GM19397 (cell line): ENCODE measurements around the gene SLC13A2.

Experiments used
- ATAC-seq: cut with Tn5 transposase; IDR thresholded peaks from one replicate; pipeline ENCODE4 v1.9.1; 2021; ENCODE audit warnings: mild to moderate bottlenecking, moderate library complexity; ENCODE audit not compliant: unreplicated experiment

SLC13A2 gene

GRCh38 chr17:28492352-28493310 lies 19.2 kb downstream of the SLC13A2 start:
- no peak for ATAC-seq

GRCh38 chr17:28493460-28493859 lies 20.0 kb downstream of the SLC13A2 start:
- ATAC-seq: no peak

DNA sequence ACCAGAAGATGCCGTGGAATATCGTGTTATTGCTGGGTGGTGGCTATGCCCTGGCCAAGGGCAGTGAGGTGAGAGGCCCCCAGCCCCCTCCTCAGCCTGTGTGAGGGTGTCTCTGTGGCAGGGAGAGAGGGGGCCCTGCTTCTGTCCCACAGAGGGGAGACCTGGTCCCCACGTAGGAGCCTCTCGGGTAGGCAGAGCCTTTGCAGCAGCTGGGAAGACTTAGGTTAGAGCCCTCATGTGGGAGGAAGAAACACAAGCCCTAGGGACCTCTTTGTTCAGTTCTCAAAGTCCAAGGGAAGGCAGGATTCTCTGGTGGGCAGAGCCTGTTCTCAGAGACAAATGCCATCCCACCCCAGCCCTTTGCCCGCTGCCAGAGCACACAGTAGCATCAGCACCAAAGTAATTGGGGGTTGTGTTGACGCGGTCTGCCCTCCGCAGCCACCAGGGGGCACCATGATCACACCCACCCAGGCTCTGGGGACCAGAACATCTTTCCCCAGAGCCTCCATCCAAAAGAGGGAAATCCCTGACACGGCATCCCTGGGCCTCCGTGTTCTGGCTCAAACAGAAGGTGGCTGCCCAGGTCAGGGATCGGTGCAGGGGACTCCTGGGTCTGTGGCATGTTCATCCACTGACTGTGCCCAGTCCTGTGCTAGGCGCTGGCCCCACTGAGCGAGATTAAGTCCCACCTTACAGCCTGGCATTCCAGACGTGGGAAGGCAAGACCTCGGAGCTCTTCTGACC lies 21.2 kb downstream of the SLC13A2 start:
- no peak for ATAC-seq

GRCh38 chr17:28495635-28496034 lies 22.2 kb downstream of the SLC13A2 start:
- ATAC-seq: no peak

- ATAC-seq: no peak
Measured at GRCh38 chr17:28497931-28498330, 24.5 kb downstream of the SLC13A2 start.

GRCh38 chr17:28498652-28499363 lies 25.4 kb downstream of the SLC13A2 start:
- no peak for ATAC-seq

GRCh38 chr17:28499364-28499664 lies 25.9 kb downstream of the SLC13A2 start:
- ATAC-seq: no peak

- no peak for ATAC-seq
Measured at GRCh38 chr17:28499684-28500357, 26.4 kb downstream of the SLC13A2 start.

DNA sequence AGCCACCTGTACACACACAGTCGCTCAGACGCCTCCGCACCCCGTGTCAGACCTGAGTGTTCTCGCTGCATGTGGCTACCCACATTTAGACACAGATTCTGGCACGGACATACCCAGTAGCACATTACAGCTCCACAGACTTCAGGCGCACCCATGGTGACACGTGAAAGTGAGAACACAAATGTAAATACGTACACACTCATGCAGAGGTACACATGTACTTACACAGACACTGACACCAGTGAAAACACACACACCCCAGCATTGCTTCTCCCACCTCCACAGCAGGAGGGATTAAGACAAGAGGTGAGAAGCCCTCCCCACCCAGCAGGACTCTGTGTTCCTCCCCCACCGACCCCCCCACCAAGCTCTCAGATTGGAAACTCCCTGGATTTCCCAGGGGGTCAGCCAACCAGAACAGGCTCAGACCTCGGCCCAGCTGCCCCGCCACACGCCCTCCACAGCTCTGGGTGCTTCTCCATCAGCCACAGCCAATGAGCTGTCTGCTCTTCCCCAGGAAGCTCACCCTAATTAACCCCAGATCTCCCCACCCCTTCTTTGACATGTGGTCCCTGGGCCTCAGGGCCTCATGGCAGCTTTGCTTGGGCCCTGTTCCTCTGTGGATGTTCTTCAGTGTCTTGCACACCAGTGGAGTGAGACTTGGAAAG lies 27.4 kb downstream of the SLC13A2 start:
- peak; percentile 70 for ATAC-seq

GRCh38 chr17:28501421-28502284 lies 28.2 kb downstream of the SLC13A2 start:
- ATAC-seq: peak; percentile 9

GRCh38 chr17:28503420-28503819 lies 30.0 kb downstream of the SLC13A2 start:
- ATAC-seq: no peak

GRCh38 chr17:28505986-28506665 lies 32.7 kb downstream of the SLC13A2 start, which contains the start of gene FOXN1:
Gene FOXN1 (plus strand): TSS chr17:28506348. CDS start chr17:28523970, 17,622 bp downstream.
- no peak for ATAC-seq

GRCh38 chr17:28506763-28507487 lies 33.5 kb downstream of the SLC13A2 start:
- ATAC-seq: no peak

- ATAC-seq: no peak
Measured at GRCh38 chr17:28507567-28508203, 34.2 kb downstream of the SLC13A2 start.

GRCh38 chr17:28508211-28508724 lies 34.8 kb downstream of the SLC13A2 start:
- no peak for ATAC-seq

GRCh38 chr17:28509789-28510188 lies 36.3 kb downstream of the SLC13A2 start:
- no peak for ATAC-seq

- ATAC-seq: no peak
Measured at GRCh38 chr17:28511858-28512461, 38.5 kb downstream of the SLC13A2 start.
